ENCODE data around the gene LEMD2.

Gene LEMD2

DNA sequence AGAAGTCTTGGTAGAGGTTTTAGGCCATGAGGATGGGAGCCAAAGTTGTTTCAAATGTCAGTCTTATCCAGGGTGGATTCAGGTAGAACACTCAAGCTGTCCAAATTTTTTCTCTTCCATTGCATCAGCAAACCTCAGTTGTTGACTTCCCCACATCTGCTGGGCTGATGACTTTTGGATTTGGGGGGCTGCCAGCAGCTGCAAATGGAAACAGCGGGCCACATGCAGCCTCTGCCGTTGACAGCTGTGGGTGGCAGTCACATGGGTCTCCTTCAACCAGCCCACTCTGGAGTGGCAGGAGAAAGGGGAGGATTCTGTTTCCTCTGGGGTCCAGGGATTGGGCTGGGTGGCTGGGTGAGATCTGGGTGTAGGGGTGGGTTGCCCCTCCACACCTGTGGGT lies 20.7 kb upstream of the LEMD2 start:
- Mint-ChIP-seq H3K4me3 (no peak overlapping the region), H3K27ac (no peak overlapping the region), H3K27me3 (peaks cover 68% of the 10 kb centered on the region), H3K4me1 (ENCODE audit: low read depth) (peaks cover 7% of the 10 kb centered on the region), H3K36me3 (ENCODE audit: low read depth) (no peaks in the 10 kb centered on the region), H3K9me3 (no peaks in the 10 kb centered on the region)
- intact Hi-C loops (cut with micrococcal nuclease) = no loop called here

DNA sequence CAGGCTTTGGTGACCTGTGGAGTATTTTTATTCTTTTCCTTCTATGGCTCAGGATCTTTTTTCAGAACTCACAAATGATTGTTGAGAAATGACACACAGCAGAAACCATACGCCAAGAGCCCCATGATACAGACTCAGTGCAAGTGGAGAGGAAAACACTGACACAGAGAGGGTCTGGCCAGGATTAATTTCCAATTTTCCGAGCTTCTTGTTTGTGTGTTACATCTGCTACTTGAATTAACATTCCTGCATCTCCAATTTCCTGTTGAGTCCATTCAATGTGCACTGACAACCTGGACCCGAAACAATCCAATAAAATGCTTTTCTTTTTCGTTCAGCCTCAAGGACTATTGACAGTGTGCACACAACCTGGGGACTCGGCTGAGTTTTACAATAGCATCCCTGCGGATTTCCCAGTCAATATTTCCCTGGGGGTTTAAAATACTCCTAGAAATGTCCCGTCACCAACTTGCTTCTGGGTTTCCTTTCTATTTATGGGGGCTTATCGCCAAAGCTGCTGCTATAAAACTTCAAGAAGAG lies 19.8 kb upstream of the LEMD2 start:
- intact Hi-C loops (cut with micrococcal nuclease) = no loop called here
- H3K4me1 Mint-ChIP-seq (ENCODE audit: low read depth) = peaks cover 7% of the 10 kb centered on the region
- no peak overlapping the region for H3K4me3 Mint-ChIP-seq
- no peaks in the 10 kb centered on the region for H3K9me3 Mint-ChIP-seq
- no peak overlapping the region for H3K27ac Mint-ChIP-seq
- peaks cover 67% of the 10 kb centered on the region for H3K27me3 Mint-ChIP-seq
- H3K36me3 Mint-ChIP-seq (ENCODE audit: low read depth) = no peaks in the 10 kb centered on the region

GRCh38 chr6:33807606-33808005 lies 18.7 kb upstream of the LEMD2 start:
- intact Hi-C loops (cut with micrococcal nuclease) = no loop called here
- Mint-ChIP-seq H3K4me1 (ENCODE audit: low read depth) (peaks cover 7% of the 10 kb centered on the region), H3K36me3 (ENCODE audit: low read depth) (no peaks in the 10 kb centered on the region), H3K4me3 (no peak overlapping the region), H3K9me3 (no peaks in the 10 kb centered on the region), H3K27me3 (peaks cover 59% of the 10 kb centered on the region), H3K27ac (no peak overlapping the region)

GRCh38 chr6:33806841-33807240 lies 17.9 kb upstream of the LEMD2 start:
- intact Hi-C loops (cut with micrococcal nuclease) = no loop called here
- H3K9me3 Mint-ChIP-seq = no peaks in the 10 kb centered on the region
- H3K4me3 Mint-ChIP-seq = no peak overlapping the region

DNA sequence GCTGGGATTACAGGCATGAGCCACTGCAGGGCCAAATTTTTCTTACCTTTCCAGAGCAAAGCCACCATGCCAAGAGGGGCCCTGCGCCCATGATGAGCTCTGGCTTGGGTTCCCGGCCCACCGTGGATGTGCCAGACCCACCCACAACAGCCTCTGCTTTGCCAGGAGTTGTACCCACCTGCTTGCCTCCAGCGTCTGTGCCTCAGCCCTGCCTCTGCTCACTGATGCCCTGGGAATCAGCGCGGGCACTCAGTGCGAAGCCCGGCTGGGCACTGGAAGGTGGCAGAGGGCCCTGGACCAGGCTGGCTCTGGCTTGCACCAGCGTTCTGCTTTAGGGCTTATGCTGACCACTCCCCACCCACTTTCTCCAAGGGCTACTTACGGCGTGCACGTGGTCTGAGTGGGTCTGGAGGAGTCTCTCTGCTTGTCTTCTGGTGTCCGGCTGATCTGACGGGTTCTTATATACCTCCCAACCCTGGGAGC lies 14.7 kb upstream of the LEMD2 start, which contains the start of gene MLN:
Gene MLN (minus strand): TSS at position 433 of the 483 bp plus-strand sequence. CDS start 2,840 bp downstream, outside the sequence.
- Mint-ChIP-seq H3K36me3 (ENCODE audit: low read depth) (no peaks in the 10 kb centered on the region), H3K27ac (no peak within 1 kb of the TSS), H3K27me3 (peaks cover 42% of the 10 kb centered on the region), H3K4me3 (no peak within 1 kb of the TSS), H3K4me1 (ENCODE audit: low read depth) (peaks cover 7% of the 10 kb centered on the region), H3K9me3 (no peaks in the 10 kb centered on the region)
- intact Hi-C loops (cut with micrococcal nuclease) = no loop called here

More at GRCh38 chr6:33806841-33807240, 17.9 kb upstream of the LEMD2 start:
- Mint-ChIP-seq H3K27ac (no peak overlapping the region), H3K4me1 (ENCODE audit: low read depth) (peaks cover 7% of the 10 kb centered on the region), H3K27me3 (peaks cover 53% of the 10 kb centered on the region), H3K36me3 (ENCODE audit: low read depth) (no peaks in the 10 kb centered on the region)

GRCh38 chr6:33802186-33802958 lies 13.4 kb upstream of the LEMD2 start:
- Mint-ChIP-seq H3K36me3 (ENCODE audit: low read depth) (no peaks in the 10 kb centered on the region), H3K27ac (no peak overlapping the region), H3K9me3 (no peaks in the 10 kb centered on the region), H3K4me1 (ENCODE audit: low read depth) (peaks cover 1% of the 10 kb centered on the region), H3K4me3 (no peak overlapping the region), H3K27me3 (peaks cover 41% of the 10 kb centered on the region)
- intact Hi-C loops (cut with micrococcal nuclease) = no loop called here

DNA sequence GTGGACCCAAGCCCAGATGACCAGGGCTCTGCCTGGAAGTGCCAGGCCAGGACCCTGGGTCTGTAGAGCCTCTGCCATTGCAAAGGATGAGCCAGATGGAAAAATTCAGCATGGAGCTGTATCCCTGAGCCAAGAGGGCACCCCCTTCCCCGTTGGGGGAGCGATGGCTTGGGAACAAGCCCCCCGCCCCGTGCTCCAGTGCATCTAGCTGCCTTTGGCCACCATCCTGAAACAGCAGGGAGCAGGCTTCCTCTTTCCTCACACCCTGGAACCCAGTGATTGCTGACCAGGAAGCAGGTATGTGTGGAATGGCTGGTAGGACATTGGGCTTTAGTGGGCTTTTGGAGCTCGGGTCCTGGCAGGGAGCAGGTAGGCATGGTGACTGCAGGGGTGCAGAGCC lies 12.7 kb upstream of the LEMD2 start:
- Mint-ChIP-seq H3K27me3 (peaks cover 37% of the 10 kb centered on the region), H3K4me1 (ENCODE audit: low read depth) (no peaks in the 10 kb centered on the region)
- intact Hi-C loops (cut with micrococcal nuclease) = no loop called here

GRCh38 chr6:33800248-33800969 lies 11.5 kb upstream of the LEMD2 start:
- Mint-ChIP-seq H3K9me3 (no peaks in the 10 kb centered on the region), H3K27me3 (peaks cover 40% of the 10 kb centered on the region), H3K36me3 (ENCODE audit: low read depth) (no peaks in the 10 kb centered on the region), H3K4me1 (ENCODE audit: low read depth) (no peaks in the 10 kb centered on the region), H3K4me3 (no peak overlapping the region), H3K27ac (no peak overlapping the region)
- intact Hi-C loops (cut with micrococcal nuclease) = no loop called here

More for the DNA sequence above, 12.7 kb upstream of the LEMD2 start:
- no peak overlapping the region for H3K4me3 Mint-ChIP-seq
- H3K9me3 Mint-ChIP-seq = no peaks in the 10 kb centered on the region
- no peak overlapping the region for H3K27ac Mint-ChIP-seq
- no peaks in the 10 kb centered on the region for H3K36me3 Mint-ChIP-seq (ENCODE audit: low read depth)

DNA sequence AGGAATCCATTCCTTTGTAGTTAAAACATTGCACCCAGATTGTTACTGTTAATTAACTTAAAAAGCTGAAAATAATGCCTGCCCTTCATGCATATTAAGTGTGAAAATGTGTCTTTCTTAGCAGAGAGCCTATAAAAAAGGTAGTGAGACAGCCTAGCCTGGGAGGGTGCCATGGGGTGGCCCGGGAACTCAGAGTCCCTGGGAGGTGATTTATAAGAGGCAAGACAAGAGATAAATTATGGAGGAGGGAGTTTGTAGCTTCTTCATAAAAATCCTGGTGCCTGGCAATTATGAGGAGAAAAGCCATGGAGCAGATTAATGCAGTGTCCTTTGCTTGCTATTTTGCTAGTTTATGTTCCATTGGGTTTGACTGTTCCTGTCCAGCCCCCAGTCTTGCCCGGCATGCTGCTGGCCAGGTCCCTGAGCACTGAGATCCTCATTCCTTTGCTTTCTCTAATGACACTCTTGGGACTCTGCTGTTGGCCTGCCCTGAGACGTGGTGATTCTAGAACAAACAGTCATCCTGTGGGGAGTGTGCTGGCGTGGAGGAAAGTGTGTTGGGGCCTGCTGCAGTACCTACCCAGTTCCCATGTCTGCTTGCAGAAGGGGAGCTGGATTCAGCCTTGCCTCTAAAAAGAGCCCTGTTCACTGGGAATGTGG lies 10.7 kb upstream of the LEMD2 start:
- H3K36me3 Mint-ChIP-seq (ENCODE audit: low read depth) = no peaks in the 10 kb centered on the region
- intact Hi-C loops (cut with micrococcal nuclease) = no loop called here
- H3K4me3 Mint-ChIP-seq = no peak overlapping the region
- H3K4me1 Mint-ChIP-seq (ENCODE audit: low read depth) = no peaks in the 10 kb centered on the region
- no peaks in the 10 kb centered on the region for H3K9me3 Mint-ChIP-seq
- peaks cover 36% of the 10 kb centered on the region for H3K27me3 Mint-ChIP-seq
- no peak overlapping the region for H3K27ac Mint-ChIP-seq

GRCh38 chr6:33798343-33798848 lies 9.5 kb upstream of the LEMD2 start:
- no peaks in the 10 kb centered on the region for H3K36me3 Mint-ChIP-seq (ENCODE audit: low read depth)
- peaks cover 36% of the 10 kb centered on the region for H3K27me3 Mint-ChIP-seq
- no peaks in the 10 kb centered on the region for H3K4me1 Mint-ChIP-seq (ENCODE audit: low read depth)
- H3K27ac Mint-ChIP-seq = no peak overlapping the region
- no peak overlapping the region for H3K4me3 Mint-ChIP-seq
- H3K9me3 Mint-ChIP-seq = no peaks in the 10 kb centered on the region
- intact Hi-C loops (cut with micrococcal nuclease) = no loop called here

- no peak overlapping the region for H3K27ac Mint-ChIP-seq
- intact Hi-C loops (cut with micrococcal nuclease) = no loop called here
- no peak overlapping the region for H3K4me3 Mint-ChIP-seq
- peaks cover 42% of the 10 kb centered on the region for H3K27me3 Mint-ChIP-seq
- no peaks in the 10 kb centered on the region for H3K9me3 Mint-ChIP-seq
- no peaks in the 10 kb centered on the region for H3K4me1 Mint-ChIP-seq (ENCODE audit: low read depth)
- no peaks in the 10 kb centered on the region for H3K36me3 Mint-ChIP-seq (ENCODE audit: low read depth)
Measured at GRCh38 chr6:33797626-33798342, 8.9 kb upstream of the LEMD2 start.

GRCh38 chr6:33794910-33795623 lies 6.1 kb upstream of the LEMD2 start:
- H3K36me3 Mint-ChIP-seq (ENCODE audit: low read depth) = no peaks in the 10 kb centered on the region
- H3K27me3 Mint-ChIP-seq = peaks cover 45% of the 10 kb centered on the region
- no peak overlapping the region for H3K27ac Mint-ChIP-seq
- intact Hi-C loops (cut with micrococcal nuclease) = no loop called here
- no peak overlapping the region for H3K4me3 Mint-ChIP-seq
- no peaks in the 10 kb centered on the region for H3K9me3 Mint-ChIP-seq
- H3K4me1 Mint-ChIP-seq (ENCODE audit: low read depth) = no peaks in the 10 kb centered on the region

DNA sequence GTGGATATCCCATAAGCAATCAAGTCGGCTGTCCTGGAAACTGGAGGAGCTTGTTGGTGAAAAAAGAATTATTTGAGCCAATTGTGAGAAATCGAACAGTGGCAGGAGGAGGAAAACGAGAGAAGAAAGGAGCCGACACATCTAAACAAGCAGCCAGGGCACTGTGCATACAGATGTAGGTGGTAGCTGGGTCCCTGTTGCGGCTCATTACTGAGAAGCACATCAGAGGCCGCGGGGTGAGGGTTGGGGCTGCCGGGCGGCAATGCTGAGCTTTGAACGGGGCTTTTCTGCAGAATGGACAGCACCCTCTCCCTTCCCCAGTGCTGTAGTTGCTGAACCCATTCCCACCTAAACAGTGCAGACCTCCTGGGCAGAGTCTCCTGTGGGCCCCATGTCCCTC lies 4.1 kb upstream of the LEMD2 start:
- Mint-ChIP-seq H3K4me1 (ENCODE audit: low read depth) (peaks cover 10% of the 10 kb centered on the region), H3K27me3 (peaks cover 33% of the 10 kb centered on the region), H3K4me3 (no peak overlapping the region), H3K36me3 (ENCODE audit: low read depth) (peaks cover 3% of the 10 kb centered on the region), H3K9me3 (no peaks in the 10 kb centered on the region), H3K27ac (no peak overlapping the region)
- intact Hi-C loops (cut with micrococcal nuclease) = no loop called here

All from dendritic cell treated with granulocyte-macrophage colony-stimulating factor and Interleukin-4, amounts not matched to agents 40 ng/mL and 50 ng/mL, for 4 days (primary cell).